ENCODE data around the gene TEPSIN. TPM values are rescaled to one million over a fixed set of nuclear protein-coding genes. Genes with fewer than 3 reads are reported as not detected.
A peak's percentile ranks its signal among the peaks of the same experiment; 100 is the strongest.

Gene TEPSIN
- total and polyA plus RNA-seq, 2 of the 13 experiments (the other 11 are each of a cell fraction or from before 2014, with no cell fraction given) = 16.1 to 18.8 TPM

- TF ChIP-seq, protein P1, sequence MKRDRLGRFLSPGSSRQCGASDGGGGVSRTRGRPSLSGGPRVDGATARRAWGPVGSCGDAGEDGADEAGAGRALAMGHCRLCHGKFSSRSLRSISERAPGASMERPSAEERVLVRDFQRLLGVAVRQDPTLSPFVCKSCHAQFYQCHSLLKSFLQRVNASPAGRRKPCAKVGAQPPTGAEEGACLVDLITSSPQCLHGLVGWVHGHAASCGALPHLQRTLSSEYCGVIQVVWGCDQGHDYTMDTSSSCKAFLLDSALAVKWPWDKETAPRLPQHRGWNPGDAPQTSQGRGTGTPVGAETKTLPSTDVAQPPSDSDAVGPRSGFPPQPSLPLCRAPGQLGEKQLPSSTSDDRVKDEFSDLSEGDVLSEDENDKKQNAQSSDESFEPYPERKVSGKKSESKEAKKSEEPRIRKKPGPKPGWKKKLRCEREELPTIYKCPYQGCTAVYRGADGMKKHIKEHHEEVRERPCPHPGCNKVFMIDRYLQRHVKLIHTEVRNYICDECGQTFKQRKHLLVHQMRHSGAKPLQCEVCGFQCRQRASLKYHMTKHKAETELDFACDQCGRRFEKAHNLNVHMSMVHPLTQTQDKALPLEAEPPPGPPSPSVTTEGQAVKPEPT (CRISPR knock-in tag; IDR thresholded peaks at IDR 0.05; ENCODE audit: low read depth) = no peak; the same call in 1 of the 2 replicates
- TF ChIP-seq HNF1B (CRISPR knock-in tag; IDR thresholded peaks at IDR 0.05) (peak; percentile 60; the same call in 1 of the 2 replicates), SMYD3 (CRISPR knock-in tag; IDR thresholded peaks at IDR 0.05) (no peak), MBNL3 (CRISPR knock-in tag; conservative IDR thresholded peaks at IDR 0.05) (no peak), CREBL2 (CRISPR knock-in tag; IDR thresholded peaks at IDR 0.05; ENCODE audit: borderline replicate concordance) (peak; percentile 55; the same call in 1 of the 2 replicates), MEIS2 (CRISPR knock-in tag; IDR thresholded peaks at IDR 0.05) (peak; percentile 54), ZNF768 (CRISPR knock-in tag; IDR thresholded peaks at IDR 0.05) (peak; percentile 77; the same call in 1 of the 2 replicates), BCL6 (CRISPR knock-in tag; IDR thresholded peaks at IDR 0.05) (no peak), ZBED4 (CRISPR knock-in tag; IDR thresholded peaks at IDR 0.05; ENCODE audit: borderline replicate concordance) (peak; percentile 65), CHD2 (IDR thresholded peaks at IDR 0.05; ENCODE audit: low read depth, low read length) (peak; percentile 78; the same call in 1 of the 2 replicates), ZNF207 (IDR thresholded peaks at IDR 0.05; ENCODE audit: borderline replicate concordance) (no peak), ZMYM4 (CRISPR knock-in tag; IDR thresholded peaks at IDR 0.05) (peak; percentile 45), HNF4G (IDR thresholded peaks at IDR 0.05; ENCODE audit: borderline replicate concordance, low read depth, low read length) (no peak), HNF4G (CRISPR knock-in tag; IDR thresholded peaks at IDR 0.05; ENCODE audit: borderline replicate concordance, low read depth) (0 out of 2 replicates have a peak, but pooled peaks have one; percentile 56), HNRNPLL (IDR thresholded peaks at IDR 0.05; ENCODE audit: low read depth, low read length, poor library complexity, severe bottlenecking) (peak; percentile 93)
- TF ChIP-seq, protein P2, sequence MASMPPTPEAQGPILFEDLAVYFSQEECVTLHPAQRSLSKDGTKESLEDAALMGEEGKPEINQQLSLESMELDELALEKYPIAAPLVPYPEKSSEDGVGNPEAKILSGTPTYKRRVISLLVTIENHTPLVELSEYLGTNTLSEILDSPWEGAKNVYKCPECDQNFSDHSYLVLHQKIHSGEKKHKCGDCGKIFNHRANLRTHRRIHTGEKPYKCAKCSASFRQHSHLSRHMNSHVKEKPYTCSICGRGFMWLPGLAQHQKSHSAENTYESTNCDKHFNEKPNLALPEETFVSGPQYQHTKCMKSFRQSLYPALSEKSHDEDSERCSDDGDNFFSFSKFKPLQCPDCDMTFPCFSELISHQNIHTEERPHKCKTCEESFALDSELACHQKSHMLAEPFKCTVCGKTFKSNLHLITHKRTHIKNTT (CRISPR knock-in tag; IDR thresholded peaks at IDR 0.05) = no peak
- TF ChIP-seq, protein P3, sequence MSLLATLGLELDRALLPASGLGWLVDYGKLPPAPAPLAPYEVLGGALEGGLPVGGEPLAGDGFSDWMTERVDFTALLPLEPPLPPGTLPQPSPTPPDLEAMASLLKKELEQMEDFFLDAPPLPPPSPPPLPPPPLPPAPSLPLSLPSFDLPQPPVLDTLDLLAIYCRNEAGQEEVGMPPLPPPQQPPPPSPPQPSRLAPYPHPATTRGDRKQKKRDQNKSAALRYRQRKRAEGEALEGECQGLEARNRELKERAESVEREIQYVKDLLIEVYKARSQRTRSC (CRISPR knock-in tag; IDR thresholded peaks at IDR 0.05; ENCODE audit: low read depth) = no peak
- TF ChIP-seq, protein P4, sequence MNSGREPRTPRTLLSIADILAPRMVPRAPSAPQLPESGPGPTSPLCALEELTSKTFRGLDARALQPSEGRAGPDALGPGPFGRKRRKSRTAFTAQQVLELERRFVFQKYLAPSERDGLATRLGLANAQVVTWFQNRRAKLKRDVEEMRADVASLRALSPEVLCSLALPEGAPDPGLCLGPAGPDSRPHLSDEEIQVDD (CRISPR knock-in tag; IDR thresholded peaks at IDR 0.05; ENCODE audit: borderline replicate concordance) = peak; percentile 68
Observed at GRCh38 chr17:81238815-81239713, at the start of gene TEPSIN, which contains the start of gene NDUFAF8 (continued).
